ENCODE measurements around the gene ING3. TPM values are rescaled to one million over a fixed set of nuclear protein-coding genes. Genes with fewer than 3 reads are reported as not detected.
"Not testable (repeated sequence)": the region's sequence is repeated elsewhere in the genome, so short reads cannot be mapped to it uniquely, and the experiment has no call there.

The ING3 gene
- total and polyA plus RNA-seq, 4 experiments from 2014 or later: 24.1 to 32.2 (median 28.1) TPM

- Mint-ChIP-seq H3K4me3 (peak overlapping the region in 1 of 8 donors; percentile 3), H3K9me3 (peaks cover 0 to 2% (median 0%) of the 10 kb centered on the region in 8 donors), H3K27me3 (peaks cover 11% of the 10 kb centered on the region in 2 donors), H3K4me1 (peaks cover 13 to 21% (median 16%) of the 10 kb centered on the region in 4 donors), H3K27ac (no peak overlapping the region), H3K36me3 (no peaks in the 10 kb centered on the region)
- POLR2A ChIA-PET (ENCODE audit: partially characterized antibody): no interaction called here
- Histone ChIP-seq H3K36me3 (ENCODE audit: insufficient read depth, low read length) (no peaks in the 10 kb centered on the region), H3K4me3 (ENCODE audit: low read length in 2 of 2) (no peak overlapping the region), H3K27ac (ENCODE audit: low read depth, low read length) (no peak overlapping the region), H3K27me3 (ENCODE audit: insufficient read depth, low read length) (no peaks in the 10 kb centered on the region), H3K9me3 (ENCODE audit: control insufficient read depth in 1 of 2, low read length in 2 of 2) (no peaks in the 10 kb centered on the region), H3K4me1 (ENCODE audit: insufficient read depth, low read length) (peaks cover 14% of the 10 kb centered on the region)
- intact Hi-C loops (cut with micrococcal nuclease): no loop called here
- no peak for DNase-seq
- CTCF ChIA-PET (ENCODE audit: partially characterized antibody): interaction anchor here (1.5 to 5.5 kb wide), 2 partner anchors 13 to 108 kb away, joined by 3 to 42 read pairs; partner anchors contain the start of gene CPED1
These were observed 49.8 kb downstream of the ING3 start for GRCh38 chr7:121000081-121000983.

- Mint-ChIP-seq H3K36me3 (no peaks in the 10 kb centered on the region), H3K27ac (no peak overlapping the region), H3K27me3 (peaks cover 15 to 18% of the 10 kb centered on the region in 2 donors), H3K4me3 (no peak overlapping the region), H3K4me1 (peaks cover 8 to 11% (median 10%) of the 10 kb centered on the region in 4 donors), H3K9me3 (peaks cover 0 to 2% (median 0%) of the 10 kb centered on the region in 8 donors)
- ChIA-PET CTCF (ENCODE audit: partially characterized antibody) (interaction anchor here (1.5 to 5.5 kb wide), 2 partner anchors 14 to 107 kb away, joined by 3 to 42 read pairs; partner anchors contain the start of gene CPED1), POLR2A (ENCODE audit: partially characterized antibody) (no interaction called here)
- intact Hi-C loops (cut with micrococcal nuclease): no loop called here
- Histone ChIP-seq H3K9me3 (ENCODE audit: control insufficient read depth in 1 of 2, low read length in 2 of 2) (no peaks in the 10 kb centered on the region), H3K27me3 (ENCODE audit: insufficient read depth, low read length) (no peaks in the 10 kb centered on the region), H3K36me3 (ENCODE audit: insufficient read depth, low read length) (no peaks in the 10 kb centered on the region), H3K4me3 (ENCODE audit: low read length in 2 of 2) (no peak overlapping the region), H3K27ac (ENCODE audit: low read depth, low read length) (no peak overlapping the region), H3K4me1 (ENCODE audit: insufficient read depth, low read length) (peaks cover 7% of the 10 kb centered on the region)
- DNase-seq: no peak
These were observed 50.8 kb downstream of the ING3 start for GRCh38 chr7:121001234-121001906.

GRCh38 chr7:121002048-121002756 is 51.6 kb downstream of the ING3 start:
- ChIA-PET CTCF (ENCODE audit: partially characterized antibody) (interaction anchor here (5.5 kb wide), 1 partner anchor 15 kb away, joined by 42 read pairs; the partner anchor contains the start of gene CPED1), POLR2A (ENCODE audit: partially characterized antibody) (no interaction called here)
- DNase-seq: no peak
- Histone ChIP-seq H3K4me1 (ENCODE audit: insufficient read depth, low read length) (no peaks in the 10 kb centered on the region), H3K4me3 (ENCODE audit: low read length in 2 of 2) (no peak overlapping the region), H3K9me3 (ENCODE audit: control insufficient read depth in 1 of 2, low read length in 2 of 2) (no peaks in the 10 kb centered on the region), H3K27me3 (ENCODE audit: insufficient read depth, low read length) (no peaks in the 10 kb centered on the region), H3K27ac (ENCODE audit: low read depth, low read length) (no peak overlapping the region), H3K36me3 (ENCODE audit: insufficient read depth, low read length) (no peaks in the 10 kb centered on the region)
- Mint-ChIP-seq H3K4me1 (peaks cover 0 to 4% (median 4%) of the 10 kb centered on the region in 4 donors), H3K27ac (no peak overlapping the region), H3K4me3 (no peak overlapping the region), H3K36me3 (no peaks in the 10 kb centered on the region), H3K27me3 (peaks cover 18 to 22% of the 10 kb centered on the region in 2 donors), H3K9me3 (peaks cover 0 to 2% (median 0%) of the 10 kb centered on the region in 8 donors)
- intact Hi-C loops (cut with micrococcal nuclease): no loop called here

- DNase-seq: no peak
- Mint-ChIP-seq H3K27me3 (peaks cover 21 to 25% of the 10 kb centered on the region in 2 donors), H3K36me3 (no peaks in the 10 kb centered on the region), H3K4me3 (no peak overlapping the region), H3K4me1 (peaks cover 0 to 4% (median 4%) of the 10 kb centered on the region in 4 donors), H3K9me3 (peaks cover 0 to 2% (median 0%) of the 10 kb centered on the region in 8 donors), H3K27ac (no peak overlapping the region)
- H3K27ac ChIP-seq (ENCODE audit: low read depth, low read length): no peak overlapping the region
- H3K36me3 ChIP-seq (ENCODE audit: insufficient read depth, low read length): no peaks in the 10 kb centered on the region
- H3K4me1 ChIP-seq (ENCODE audit: insufficient read depth, low read length): no peaks in the 10 kb centered on the region
- H3K9me3 ChIP-seq (ENCODE audit: control insufficient read depth in 1 of 2, low read length in 2 of 2): no peaks in the 10 kb centered on the region
- ChIA-PET CTCF (ENCODE audit: partially characterized antibody) (interaction anchor here (5.5 kb wide), 1 partner anchor 15 kb away, joined by 42 read pairs; the partner anchor contains the start of gene CPED1), POLR2A (ENCODE audit: partially characterized antibody) (no interaction called here)
- H3K4me3 ChIP-seq (ENCODE audit: low read length in 2 of 2): no peak overlapping the region
- no peaks in the 10 kb centered on the region for H3K27me3 ChIP-seq (ENCODE audit: insufficient read depth, low read length)
- intact Hi-C loops (cut with micrococcal nuclease): no loop called here
These were observed 52.2 kb downstream of the ING3 start for GRCh38 chr7:121002757-121003200.

GRCh38 chr7:121003986-121004685 is 53.6 kb downstream of the ING3 start:
- H3K36me3 ChIP-seq (ENCODE audit: insufficient read depth, low read length): no peaks in the 10 kb centered on the region
- no peaks in the 10 kb centered on the region for H3K36me3 Mint-ChIP-seq
- H3K4me1 Mint-ChIP-seq: peaks cover 0 to 4% (median 4%) of the 10 kb centered on the region in 4 donors
- CTCF ChIA-PET (ENCODE audit: partially characterized antibody): no interaction called here
- no peaks in the 10 kb centered on the region for H3K9me3 ChIP-seq (ENCODE audit: control insufficient read depth in 1 of 2, low read length in 2 of 2)
- no peak for DNase-seq
- intact Hi-C loops (cut with micrococcal nuclease): no loop called here
- no peak overlapping the region for H3K4me3 ChIP-seq (ENCODE audit: low read length in 2 of 2)
- POLR2A ChIA-PET (ENCODE audit: partially characterized antibody): no interaction called here
- no peaks in the 10 kb centered on the region for H3K27me3 ChIP-seq (ENCODE audit: insufficient read depth, low read length)
- no peak overlapping the region for H3K27ac ChIP-seq (ENCODE audit: low read depth, low read length)
- no peak overlapping the region for H3K4me3 Mint-ChIP-seq
- peaks cover 27 to 30% of the 10 kb centered on the region in 2 donors for H3K27me3 Mint-ChIP-seq
- no peak overlapping the region for H3K27ac Mint-ChIP-seq
- peaks cover 0 to 2% (median 0%) of the 10 kb centered on the region in 8 donors for H3K9me3 Mint-ChIP-seq
- no peaks in the 10 kb centered on the region for H3K4me1 ChIP-seq (ENCODE audit: insufficient read depth, low read length)

- H3K27me3 ChIP-seq (ENCODE audit: insufficient read depth, low read length); H3K27ac Mint-ChIP-seq; H3K36me3 Mint-ChIP-seq; H3K9me3 Mint-ChIP-seq; H3K4me1 Mint-ChIP-seq; H3K4me1 ChIP-seq (ENCODE audit: insufficient read depth, low read length); intact Hi-C loops (cut with micrococcal nuclease); H3K36me3 ChIP-seq (ENCODE audit: insufficient read depth, low read length); H3K4me3 Mint-ChIP-seq; H3K27ac ChIP-seq (ENCODE audit: low read depth, low read length); POLR2A ChIA-PET (ENCODE audit: partially characterized antibody); CTCF ChIA-PET (ENCODE audit: partially characterized antibody); H3K4me3 ChIP-seq (ENCODE audit: low read length in 2 of 2); H3K9me3 ChIP-seq (ENCODE audit: control insufficient read depth in 1 of 2, low read length in 2 of 2); DNase-seq: not testable (repeated sequence)
- H3K27me3 Mint-ChIP-seq: peaks cover 27 to 30% of the 10 kb centered on the region in 2 donors
These were observed 54.5 kb downstream of the ING3 start for GRCh38 chr7:121005058-121005457.
